ENCODE results near the gene THADA.

DNA sequence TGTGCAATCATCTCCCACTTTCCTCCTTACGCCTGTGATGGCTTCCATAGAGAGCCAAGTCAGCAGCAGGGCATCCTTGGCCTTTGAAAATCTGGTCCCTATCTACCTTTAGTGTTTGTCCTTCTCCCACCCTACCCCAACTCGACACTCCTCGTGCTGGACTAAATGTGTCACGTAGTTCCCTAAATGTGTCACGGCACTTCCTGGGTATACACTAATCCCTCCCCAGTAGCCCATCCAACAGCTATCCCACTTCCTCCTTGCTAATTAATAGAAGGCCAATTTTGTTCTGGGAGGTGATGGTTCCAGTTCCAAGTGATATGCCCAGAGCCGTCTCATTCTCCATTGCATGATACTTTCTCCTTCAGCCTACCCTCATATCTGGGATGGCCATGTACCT is 332.9 kb downstream of the THADA start:
- TF ChIP-seq, protein P1, sequence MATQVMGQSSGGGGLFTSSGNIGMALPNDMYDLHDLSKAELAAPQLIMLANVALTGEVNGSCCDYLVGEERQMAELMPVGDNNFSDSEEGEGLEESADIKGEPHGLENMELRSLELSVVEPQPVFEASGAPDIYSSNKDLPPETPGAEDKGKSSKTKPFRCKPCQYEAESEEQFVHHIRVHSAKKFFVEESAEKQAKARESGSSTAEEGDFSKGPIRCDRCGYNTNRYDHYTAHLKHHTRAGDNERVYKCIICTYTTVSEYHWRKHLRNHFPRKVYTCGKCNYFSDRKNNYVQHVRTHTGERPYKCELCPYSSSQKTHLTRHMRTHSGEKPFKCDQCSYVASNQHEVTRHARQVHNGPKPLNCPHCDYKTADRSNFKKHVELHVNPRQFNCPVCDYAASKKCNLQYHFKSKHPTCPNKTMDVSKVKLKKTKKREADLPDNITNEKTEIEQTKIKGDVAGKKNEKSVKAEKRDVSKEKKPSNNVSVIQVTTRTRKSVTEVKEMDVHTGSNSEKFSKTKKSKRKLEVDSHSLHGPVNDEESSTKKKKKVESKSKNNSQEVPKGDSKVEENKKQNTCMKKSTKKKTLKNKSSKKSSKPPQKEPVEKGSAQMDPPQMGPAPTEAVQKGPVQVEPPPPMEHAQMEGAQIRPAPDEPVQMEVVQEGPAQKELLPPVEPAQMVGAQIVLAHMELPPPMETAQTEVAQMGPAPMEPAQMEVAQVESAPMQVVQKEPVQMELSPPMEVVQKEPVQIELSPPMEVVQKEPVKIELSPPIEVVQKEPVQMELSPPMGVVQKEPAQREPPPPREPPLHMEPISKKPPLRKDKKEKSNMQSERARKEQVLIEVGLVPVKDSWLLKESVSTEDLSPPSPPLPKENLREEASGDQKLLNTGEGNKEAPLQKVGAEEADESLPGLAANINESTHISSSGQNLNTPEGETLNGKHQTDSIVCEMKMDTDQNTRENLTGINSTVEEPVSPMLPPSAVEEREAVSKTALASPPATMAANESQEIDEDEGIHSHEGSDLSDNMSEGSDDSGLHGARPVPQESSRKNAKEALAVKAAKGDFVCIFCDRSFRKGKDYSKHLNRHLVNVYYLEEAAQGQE (IDR thresholded peaks at IDR 0.05; ENCODE audit: insufficient read depth in 1 of 2, low read depth in 2 of 2, low read length in 2 of 2) = no peak
- TF ChIP-seq POLR2AphosphoS5 (IDR thresholded peaks at IDR 0.05; ENCODE audit: low read depth, low read length) = no peak
- no peak for TF ChIP-seq SIN3A (IDR thresholded peaks at IDR 0.05; ENCODE audit: borderline replicate concordance, insufficient read depth, low read length)
- TF ChIP-seq FOXP2 (optimal IDR thresholded peaks at IDR 0.05; ENCODE audit: borderline replicate concordance, extremely low read depth, extremely low read length, insufficient read depth) = no peak
- no peak for TF ChIP-seq TAF1 (IDR thresholded peaks at IDR 0.05; ENCODE audit: borderline replicate concordance, insufficient read depth, low read length)
